ENCODE measurements around the gene PREB. TPM values are rescaled to one million over a fixed set of nuclear protein-coding genes. Genes with fewer than 3 reads are reported as not detected.
"Not testable (repeated sequence)": the region's sequence is repeated elsewhere in the genome, so short reads cannot be mapped to it uniquely, and the experiment has no call there.

Gene PREB
- total and polyA plus RNA-seq, 2 donors from 2014 or later, result 46.1 to 66.7 TPM

DNA sequence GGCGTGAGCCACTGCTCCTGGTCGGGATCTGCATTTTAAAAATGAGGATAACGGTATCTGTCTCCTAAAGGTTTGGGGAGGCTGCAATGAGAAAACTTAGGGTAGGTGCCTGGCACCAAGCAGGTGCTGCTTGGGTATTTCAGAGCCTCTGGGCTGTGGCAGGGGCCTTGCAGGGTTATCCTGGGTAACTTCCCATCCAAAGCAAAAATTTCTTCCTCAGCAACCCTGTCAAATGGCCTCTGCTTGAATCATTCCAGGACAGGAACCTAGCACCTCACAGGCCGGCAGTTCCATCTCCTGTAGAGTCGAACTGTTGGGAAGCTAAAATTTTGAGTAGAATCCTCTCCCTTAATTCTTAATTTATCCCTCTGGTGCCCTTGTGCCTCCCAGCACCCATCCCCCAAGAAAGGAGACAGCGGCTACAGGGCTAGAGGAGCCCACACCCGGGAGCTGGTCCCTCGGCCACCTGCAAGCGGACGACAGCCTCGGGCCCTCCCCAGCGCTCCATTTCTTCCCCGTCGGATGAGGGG lies 16.4 kb downstream of the PREB start:
- intact Hi-C loops (cut with DNase I), result no loop called here
- TF ChIP-seq, protein P1, sequence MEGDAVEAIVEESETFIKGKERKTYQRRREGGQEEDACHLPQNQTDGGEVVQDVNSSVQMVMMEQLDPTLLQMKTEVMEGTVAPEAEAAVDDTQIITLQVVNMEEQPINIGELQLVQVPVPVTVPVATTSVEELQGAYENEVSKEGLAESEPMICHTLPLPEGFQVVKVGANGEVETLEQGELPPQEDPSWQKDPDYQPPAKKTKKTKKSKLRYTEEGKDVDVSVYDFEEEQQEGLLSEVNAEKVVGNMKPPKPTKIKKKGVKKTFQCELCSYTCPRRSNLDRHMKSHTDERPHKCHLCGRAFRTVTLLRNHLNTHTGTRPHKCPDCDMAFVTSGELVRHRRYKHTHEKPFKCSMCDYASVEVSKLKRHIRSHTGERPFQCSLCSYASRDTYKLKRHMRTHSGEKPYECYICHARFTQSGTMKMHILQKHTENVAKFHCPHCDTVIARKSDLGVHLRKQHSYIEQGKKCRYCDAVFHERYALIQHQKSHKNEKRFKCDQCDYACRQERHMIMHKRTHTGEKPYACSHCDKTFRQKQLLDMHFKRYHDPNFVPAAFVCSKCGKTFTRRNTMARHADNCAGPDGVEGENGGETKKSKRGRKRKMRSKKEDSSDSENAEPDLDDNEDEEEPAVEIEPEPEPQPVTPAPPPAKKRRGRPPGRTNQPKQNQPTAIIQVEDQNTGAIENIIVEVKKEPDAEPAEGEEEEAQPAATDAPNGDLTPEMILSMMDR (IDR thresholded peaks at IDR 0.05; ENCODE audit: borderline replicate concordance, extremely low read depth, insufficient read depth), result no peak
- Histone ChIP-seq H3K4me1 (ENCODE audit: control insufficient read depth in 2 of 3, insufficient read depth in 2 of 3, low read depth in 1 of 3, low read length in 3 of 3) (peaks cover 0 to 9% (median 0%) of the 10 kb centered on the region in 3 donors), H3K9me3 (ENCODE audit: control insufficient read depth in 2 of 3, insufficient read depth in 1 of 3, low read length in 3 of 3) (peaks cover 0 to 1% (median 0%) of the 10 kb centered on the region in 3 donors), H3K27me3 (ENCODE audit: control insufficient read depth, insufficient read depth, low read length) (peaks cover 7% of the 10 kb centered on the region), H3K9ac (ENCODE audit: low read length in 3 of 3) (no peak overlapping the region), H3K36me3 (ENCODE audit: control insufficient read depth in 2 of 3, insufficient read depth in 3 of 3, low read length in 3 of 3) (no peaks in the 10 kb centered on the region), H3K27ac (ENCODE audit: low read depth in 2 of 2, low read length in 2 of 2) (no peak overlapping the region), H3K4me3 (ENCODE audit: low read length in 3 of 3) (no peak overlapping the region)
- FAIRE-seq (no peak), DNase-seq (no peak)

- TF ChIP-seq, protein P1 (IDR thresholded peaks at IDR 0.05; ENCODE audit: borderline replicate concordance, extremely low read depth, insufficient read depth), result no peak
- Histone ChIP-seq H3K27me3 (ENCODE audit: control insufficient read depth, insufficient read depth, low read length) (peaks cover 7% of the 10 kb centered on the region), H3K9ac (ENCODE audit: low read length in 3 of 3) (no peak overlapping the region), H3K36me3 (ENCODE audit: control insufficient read depth in 2 of 3, insufficient read depth in 3 of 3, low read length in 3 of 3) (no peaks in the 10 kb centered on the region), H3K4me1 (ENCODE audit: control insufficient read depth in 2 of 3, insufficient read depth in 2 of 3, low read depth in 1 of 3, low read length in 3 of 3) (peaks cover 0 to 9% (median 0%) of the 10 kb centered on the region in 3 donors), H3K9me3 (ENCODE audit: control insufficient read depth in 2 of 3, insufficient read depth in 1 of 3, low read length in 3 of 3) (peaks cover 0 to 1% (median 0%) of the 10 kb centered on the region in 3 donors), H3K27ac (ENCODE audit: low read depth in 2 of 2, low read length in 2 of 2) (no peak overlapping the region), H3K4me3 (ENCODE audit: low read length in 3 of 3) (no peak overlapping the region)
- no peak for FAIRE-seq
- intact Hi-C loops (cut with DNase I), result no loop called here
- DNase-seq, result no peak
Measured at GRCh38 chr2:27115519-27115918, 18.9 kb downstream of the PREB start.

GRCh38 chr2:27111392-27112078 lies 22.9 kb downstream of the PREB start:
- peak in 1 of 5 donors; percentile 59 for DNase-seq
- FAIRE-seq; H3K9ac ChIP-seq (ENCODE audit: low read length in 3 of 3); H3K9me3 ChIP-seq (ENCODE audit: control insufficient read depth in 2 of 3, insufficient read depth in 1 of 3, low read length in 3 of 3); H3K27me3 ChIP-seq (ENCODE audit: control insufficient read depth, insufficient read depth, low read length); H3K4me1 ChIP-seq (ENCODE audit: control insufficient read depth in 2 of 3, insufficient read depth in 2 of 3, low read depth in 1 of 3, low read length in 3 of 3); H3K27ac ChIP-seq (ENCODE audit: low read depth in 2 of 2, low read length in 2 of 2); intact Hi-C loops (cut with DNase I); H3K36me3 ChIP-seq (ENCODE audit: control insufficient read depth in 2 of 3, insufficient read depth in 3 of 3, low read length in 3 of 3); H3K4me3 ChIP-seq (ENCODE audit: low read length in 3 of 3): not testable (repeated sequence)

GRCh38 chr2:27110603-27111352 lies 23.7 kb downstream of the PREB start:
- H3K4me3 ChIP-seq (ENCODE audit: low read length in 3 of 3); H3K27ac ChIP-seq (ENCODE audit: low read depth in 2 of 2, low read length in 2 of 2); FAIRE-seq; H3K36me3 ChIP-seq (ENCODE audit: control insufficient read depth in 2 of 3, insufficient read depth in 3 of 3, low read length in 3 of 3); H3K9me3 ChIP-seq (ENCODE audit: control insufficient read depth in 2 of 3, insufficient read depth in 1 of 3, low read length in 3 of 3); H3K27me3 ChIP-seq (ENCODE audit: control insufficient read depth, insufficient read depth, low read length); intact Hi-C loops (cut with DNase I); H3K9ac ChIP-seq (ENCODE audit: low read length in 3 of 3); H3K4me1 ChIP-seq (ENCODE audit: control insufficient read depth in 2 of 3, insufficient read depth in 2 of 3, low read depth in 1 of 3, low read length in 3 of 3): not testable (repeated sequence)
- DNase-seq, result peak in 1 of 5 donors; percentile 35

All from kidney (tissue), 14 donors.